Lower lobe of right lung (tissue), 2 donors: ENCODE data around the gene ZDHHC8. TPM values are rescaled to one million over a fixed set of nuclear protein-coding genes. Genes with fewer than 3 reads are reported as not detected.

Experiments used
- ATAC-seq, 2 donors: fragments of 200-7000 bp; cut with Tn5 transposase; one replicate each; pipeline ENCODE4 v1.9.1; 2020 to 2022; ENCODE audit warnings: mild to moderate bottlenecking in 2 of 2, moderate library complexity in 2 of 2
- DNase-seq: peaks from one replicate; pipeline ENCODE4 v3.0.0-alpha.2; 2020
- H3K27ac ChIP-seq: fragments of 200-600 bp; one replicate; pipeline ENCODE4 v1.8.0; 2022
- H3K27me3 ChIP-seq: fragments of 200-600 bp; one replicate; pipeline ENCODE4 v1.8.0; 2022; ENCODE audit warnings: low read depth
- H3K36me3 ChIP-seq: fragments of 200-600 bp; one replicate; pipeline ENCODE4 v1.8.0; 2022; ENCODE audit warnings: mild to moderate bottlenecking
- H3K4me1 ChIP-seq: fragments of 200-600 bp; one replicate; pipeline ENCODE4 v1.8.0; 2022
- H3K4me3 ChIP-seq: fragments of 200-600 bp; one replicate; pipeline ENCODE4 v1.8.0; 2022; ENCODE audit warnings: mild to moderate bottlenecking
- H3K9me3 ChIP-seq: fragments of 200-600 bp; one replicate; pipeline ENCODE4 v1.8.0; 2022
- CTCF ChIP-seq: fragments of 200-600 bp; IDR thresholded peaks from one replicate; pipeline ENCODE4 v1.8.0; 2022; ENCODE audit warnings: antibody characterized with exemption, mild to moderate bottlenecking
- intact Hi-C: fragments of 100-400 bp; cut with DNase I; formaldehyde crosslinking; loops from one replicate; pipeline ENCODE4 v1.11.0; 2022
- total RNA-seq: library from RNA; stranded (reverse); fragmentation: NEBNext Ultra II Directional; extraction: Animal tissue kit (Norgen Biotek cat#: 25700); gene quantifications from one replicate; pipeline ENCODE4 v1.2.1, GENCODE V29; 2021
- donor health status: DM: no; HTN: yes; CAD: no; lungs with severe emphysema.

The ZDHHC8 gene
- total RNA-seq, 1 donor from 2014 or later, result 77.2 TPM

GRCh38 chr22:20181194-20181883 lies 49.7 kb downstream of the ZDHHC8 start:
- ATAC-seq, result no peak
- Histone ChIP-seq H3K36me3 (no peaks in the 10 kb centered on the region), H3K4me1 (no peaks in the 10 kb centered on the region), H3K9me3 (no peaks in the 10 kb centered on the region), H3K4me3 (no peak overlapping the region), H3K27me3 (peaks cover 10% of the 10 kb centered on the region), H3K27ac (no peak overlapping the region)
- TF ChIP-seq CTCF, result no peak
- intact Hi-C loops, result no loop called here
- DNase-seq, result no peak

GRCh38 chr22:20181884-20182236 lies 50.3 kb downstream of the ZDHHC8 start:
- H3K9me3 ChIP-seq, result no peaks in the 10 kb centered on the region
- peaks cover 10% of the 10 kb centered on the region for H3K27me3 ChIP-seq
- no peaks in the 10 kb centered on the region for H3K36me3 ChIP-seq
- TF ChIP-seq CTCF, result no peak
- ATAC-seq (no peak), DNase-seq (no peak)
- H3K4me3 ChIP-seq, result no peak overlapping the region
- no peaks in the 10 kb centered on the region for H3K4me1 ChIP-seq
- no peak overlapping the region for H3K27ac ChIP-seq
- intact Hi-C loops, result no loop called here

GRCh38 chr22:20182365-20182764 lies 50.8 kb downstream of the ZDHHC8 start:
- intact Hi-C loops, result no loop called here
- H3K4me1 ChIP-seq, result no peaks in the 10 kb centered on the region
- H3K27me3 ChIP-seq, result peaks cover 10% of the 10 kb centered on the region

GRCh38 chr22:20183101-20183500 lies 51.5 kb downstream of the ZDHHC8 start:
- Histone ChIP-seq H3K27me3 (peaks cover 10% of the 10 kb centered on the region), H3K4me3 (no peak overlapping the region), H3K27ac (no peak overlapping the region), H3K9me3 (no peaks in the 10 kb centered on the region), H3K36me3 (no peaks in the 10 kb centered on the region), H3K4me1 (no peaks in the 10 kb centered on the region)
- ATAC-seq (no peak), DNase-seq (no peak)
- TF ChIP-seq CTCF, result no peak
- intact Hi-C loops, result no loop called here

More at GRCh38 chr22:20182365-20182764, 50.8 kb downstream of the ZDHHC8 start:
- no peaks in the 10 kb centered on the region for H3K9me3 ChIP-seq
- ATAC-seq, result no peak
- no peak overlapping the region for H3K4me3 ChIP-seq
- H3K36me3 ChIP-seq, result no peaks in the 10 kb centered on the region
- TF ChIP-seq CTCF, result no peak
- DNase-seq, result no peak
- H3K27ac ChIP-seq, result no peak overlapping the region

GRCh38 chr22:20183823-20184222 lies 52.2 kb downstream of the ZDHHC8 start:
- TF ChIP-seq CTCF, result no peak
- no peak for ATAC-seq
- Histone ChIP-seq H3K4me1 (no peaks in the 10 kb centered on the region), H3K4me3 (no peak overlapping the region), H3K27me3 (peaks cover 10% of the 10 kb centered on the region), H3K27ac (no peak overlapping the region), H3K9me3 (no peaks in the 10 kb centered on the region), H3K36me3 (no peaks in the 10 kb centered on the region)
- DNase-seq, result no peak
- intact Hi-C loops, result no loop called here
